ENCODE data around the gene B9D1.

GRCh38 chr17:19380481-19381301, 18.2 kb upstream of the B9D1 start:
- TF ChIP-seq GATA2 (CRISPR knock-in tag; IDR thresholded peaks at IDR 0.05) (no peak), RFX5 (IDR thresholded peaks at IDR 0.05; ENCODE audit: low read length) (no peak), NFIC (IDR thresholded peaks at IDR 0.05; ENCODE audit: borderline replicate concordance) (no peak), FOXM1 (IDR thresholded peaks at IDR 0.05; ENCODE audit: low read depth) (no peak), CTCF (IDR thresholded peaks at IDR 0.05) (no peak), RAD21 (IDR thresholded peaks at IDR 0.05; ENCODE audit: low read length) (no peak), USF2 (IDR thresholded peaks at IDR 0.05; ENCODE audit: borderline replicate concordance, low read depth, low read length) (no peak), POLR2AphosphoS5 (IDR thresholded peaks at IDR 0.05; ENCODE audit: low read depth, low read length) (no peak), YY1 (IDR thresholded peaks at IDR 0.05; ENCODE audit: low read depth) (no peak), IRF3 (IDR thresholded peaks at IDR 0.05; ENCODE audit: low read depth, low read length) (no peak), PBX3 (IDR thresholded peaks at IDR 0.05) (no peak), GABPA (IDR thresholded peaks at IDR 0.05; ENCODE audit: low read depth) (no peak)

All from SK-N-SH (cell line).